Activated T-cell treated with anti-CD3 and anti-CD28 coated beads for 1 hour (primary cell): ENCODE measurements around the gene ALDOA.

Experiments used
- DNase-seq: peaks from one replicate; pipeline ENCODE4 v3.0.0-alpha.2; 2020; ENCODE audit warnings: low read depth

ALDOA gene

DNA sequence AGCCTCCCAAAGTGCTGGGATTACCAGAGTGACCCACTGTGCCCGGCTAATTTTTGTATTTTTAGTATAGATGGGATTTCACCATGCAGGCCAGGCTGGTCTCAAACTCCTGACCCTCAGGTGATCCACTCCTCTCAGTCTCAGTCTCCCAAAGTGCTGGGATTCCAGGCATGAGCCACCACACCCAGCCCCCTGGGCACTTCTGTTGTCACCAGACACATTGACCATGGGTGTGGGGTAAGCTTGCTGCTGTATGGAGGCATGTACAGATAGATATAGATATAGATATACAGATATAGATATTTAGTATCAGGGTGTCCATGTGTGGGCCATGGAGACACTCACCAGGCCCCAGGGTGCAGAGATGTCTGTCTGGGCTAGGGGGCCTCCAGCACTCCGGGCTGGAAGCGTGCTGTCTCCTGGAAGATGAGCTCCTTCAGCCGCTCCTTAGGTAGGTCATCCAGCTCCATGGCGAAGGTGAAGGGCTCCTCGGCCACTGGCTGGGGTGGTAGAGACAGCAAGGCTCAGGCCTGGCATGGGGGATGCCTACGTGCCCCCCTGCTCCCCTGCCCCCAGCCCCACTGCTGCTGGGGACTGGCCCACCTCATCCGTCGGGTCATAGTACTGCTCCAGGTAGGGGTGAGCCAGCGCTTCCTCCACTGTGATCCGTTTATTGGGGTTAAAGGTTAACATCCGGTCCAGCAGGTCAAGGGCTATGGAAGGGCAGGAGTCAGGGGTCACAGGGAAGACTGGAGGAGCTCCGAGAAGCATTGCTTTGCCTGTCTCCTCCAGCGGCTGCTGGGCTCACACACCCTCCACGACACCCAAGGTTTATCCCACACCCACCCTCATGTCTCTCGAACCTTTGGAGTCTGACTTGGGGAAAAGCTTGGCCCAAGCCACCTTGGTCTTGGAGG is 51.0 kb downstream of the ALDOA start:
- DNase-seq: no peak

- no peak for DNase-seq
Observed at GRCh38 chr16:30117768-30118167, 52.2 kb downstream of the ALDOA start.

GRCh38 chr16:30119428-30119827 is 53.9 kb downstream of the ALDOA start:
- no peak for DNase-seq
